GM18519 (cell line): ENCODE measurements around the gene MPO.

Experiments
- ATAC-seq: cut with Tn5 transposase; IDR thresholded peaks from one replicate; pipeline ENCODE4 v1.9.1; 2021; ENCODE audit warnings: mild to moderate bottlenecking, moderate library complexity; ENCODE audit not compliant: unreplicated experiment, low FRiP score

Gene MPO

GRCh38 chr17:58267347-58268324 lies 13.1 kb downstream of the MPO start:
- no peak for ATAC-seq

- no peak for ATAC-seq
Measured at GRCh38 chr17:58265902-58266875, 14.5 kb downstream of the MPO start.

- no peak for ATAC-seq
Measured at GRCh38 chr17:58265271-58265670, 15.5 kb downstream of the MPO start.

- ATAC-seq: no peak
Measured at GRCh38 chr17:58264407-58265103, 16.2 kb downstream of the MPO start.

GRCh38 chr17:58263773-58264172 lies 17.0 kb downstream of the MPO start:
- no peak for ATAC-seq

- ATAC-seq: no peak
Measured at GRCh38 chr17:58262149-58262548, 18.6 kb downstream of the MPO start.

GRCh38 chr17:58254803-58255202 lies 25.9 kb downstream of the MPO start:
- no peak for ATAC-seq

GRCh38 chr17:58253082-58253481 lies 27.7 kb downstream of the MPO start:
- ATAC-seq: no peak

- ATAC-seq: no peak
Measured at GRCh38 chr17:58252141-58252540, 28.6 kb downstream of the MPO start.

- ATAC-seq: no peak
Measured at GRCh38 chr17:58250344-58251011, 30.3 kb downstream of the MPO start.

- no peak for ATAC-seq
Measured at GRCh38 chr17:58249270-58250133, 31.2 kb downstream of the MPO start.

- no peak for ATAC-seq
Measured at GRCh38 chr17:58248955-58249269, 31.8 kb downstream of the MPO start.

- ATAC-seq: no peak
Measured at GRCh38 chr17:58247511-58248363, 33.0 kb downstream of the MPO start.

- no peak for ATAC-seq
Measured at GRCh38 chr17:58246781-58247180, 34.0 kb downstream of the MPO start.

GRCh38 chr17:58246104-58246740 lies 34.5 kb downstream of the MPO start:
- no peak for ATAC-seq

GRCh38 chr17:58245428-58246103 lies 35.2 kb downstream of the MPO start:
- no peak for ATAC-seq

- no peak for ATAC-seq
Measured at GRCh38 chr17:58244963-58245362, 35.8 kb downstream of the MPO start.
